A172 (cell line): ENCODE measurements around the gene DDX3X. TPM values are rescaled to one million over a fixed set of nuclear protein-coding genes. Genes with fewer than 3 reads are reported as not detected.

ENCODE experiments used
- DNase-seq: peaks from one replicate; pipeline ENCODE4 v3.0.0-alpha.2; 2015; ENCODE audit warnings: low spot score
- total RNA-seq: library from RNA; depleted of rRNA; stranded (reverse); fragments of >200 nt; shearing (Covaris generic); gene quantifications from 2 replicates; pipeline ENCODE4 v1.2.3, GENCODE V29; 2014; rRNA removed

Gene DDX3X
- total RNA-seq, 1 experiment from 2014 or later, result 219 TPM

DNA sequence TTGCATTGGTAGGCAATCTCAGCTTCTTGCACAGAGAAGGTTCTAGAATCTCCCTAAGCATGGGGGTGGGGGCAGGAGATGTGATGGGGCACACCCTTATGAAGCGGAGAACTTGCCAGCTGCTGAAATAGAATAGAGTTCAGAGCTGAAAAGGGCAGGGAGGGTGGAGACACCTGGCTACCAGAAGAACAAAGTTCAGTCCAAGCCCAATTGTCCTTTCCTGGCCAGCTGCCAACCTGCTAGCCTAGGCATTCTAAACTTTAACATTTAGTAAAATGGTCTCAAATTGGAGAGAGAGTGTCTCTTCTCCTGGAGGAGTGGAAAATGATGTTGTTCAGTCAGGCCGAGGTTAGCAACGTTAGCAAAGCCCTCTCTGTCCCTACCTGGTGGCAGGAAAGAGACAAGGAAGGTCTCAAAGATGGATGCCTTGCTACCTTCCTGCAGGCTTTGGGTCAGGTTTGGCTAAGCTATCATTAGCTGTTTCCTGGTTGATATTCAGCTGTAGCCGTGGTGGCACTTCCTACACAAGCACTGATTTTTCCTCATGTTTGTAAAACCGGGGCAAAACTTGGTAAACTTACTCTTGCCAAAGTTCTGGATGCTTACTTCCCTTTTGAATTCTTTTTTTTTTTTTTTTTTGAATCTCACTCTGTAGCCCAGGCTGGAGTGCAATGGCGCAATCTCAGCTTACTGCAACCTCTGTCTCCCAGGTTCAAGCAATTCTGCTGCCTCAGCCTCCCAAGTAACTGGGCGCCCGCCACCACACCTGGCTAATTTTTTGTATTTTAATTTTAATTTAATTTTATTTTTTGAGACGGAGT is 78.5 kb downstream of the DDX3X start:
- DNase-seq, result no peak

Other genes with a start within 250 kb of the DDX3X start
- 75.9 and 89.6 TPM in 2 replicates for gene USP9X, start 248.7 kb upstream of the DDX3X start, total RNA-seq
- gene NYX, start 113.2 kb downstream of the DDX3X start, total RNA-seq, result 0.17 TPM in 1 of 2 replicates, not detected in the other